ENCODE data around the gene PTPDC1.

PTPDC1 gene

DNA sequence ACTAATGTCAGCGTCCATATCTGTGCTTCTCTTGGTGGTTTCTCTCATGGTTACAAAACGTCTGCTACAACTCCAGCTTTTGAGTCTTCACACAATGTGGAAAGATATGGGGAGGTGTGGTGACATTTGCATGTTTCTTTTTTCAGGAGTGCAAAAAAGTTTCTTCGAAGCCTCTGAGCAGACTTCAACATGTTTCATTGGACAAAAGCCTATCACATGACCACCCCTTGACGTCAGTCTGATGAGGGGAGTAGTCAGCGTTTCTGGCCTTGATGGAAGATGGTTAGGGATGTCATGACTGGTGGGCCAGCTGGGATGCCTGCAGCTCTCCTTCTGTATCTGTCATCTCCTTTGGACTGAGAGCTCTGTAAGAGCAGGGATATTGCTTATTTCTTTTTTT is 61.4 kb downstream of the PTPDC1 start:
- Histone ChIP-seq H3K9me3 (ENCODE audit: insufficient read depth, low read depth, low read length) (no peaks in the 10 kb centered on the region), H3K4me3 (ENCODE audit: low read length) (no peak overlapping the region), H3K36me3 (ENCODE audit: insufficient read depth, low read length) (no peaks in the 10 kb centered on the region), H3K27me3 (ENCODE audit: insufficient read depth, low read length) (no peaks in the 10 kb centered on the region), H3K4me1 (ENCODE audit: insufficient read depth, low read length) (peaks cover 25% of the 10 kb centered on the region), H3K9ac (ENCODE audit: low read depth, low read length) (no peak overlapping the region), H3K27ac (ENCODE audit: low read depth, low read length) (no peak overlapping the region)
- WGBS, result 85% methylated on average over 5 of the region's 5 CpGs

GRCh38 chr9:94147776-94148175 is 63.5 kb downstream of the PTPDC1 start:
- Histone ChIP-seq H3K27me3 (ENCODE audit: insufficient read depth, low read length) (no peaks in the 10 kb centered on the region), H3K36me3 (ENCODE audit: insufficient read depth, low read length) (no peaks in the 10 kb centered on the region), H3K9me3 (ENCODE audit: insufficient read depth, low read depth, low read length) (no peaks in the 10 kb centered on the region), H3K9ac (ENCODE audit: low read depth, low read length) (no peak overlapping the region), H3K27ac (ENCODE audit: low read depth, low read length) (no peak overlapping the region), H3K4me3 (ENCODE audit: low read length) (no peak overlapping the region), H3K4me1 (ENCODE audit: insufficient read depth, low read length) (peaks cover 26% of the 10 kb centered on the region; the same call in 1 of the 2 replicates)
- WGBS, result 86% methylated on average over 13 of the region's 13 CpGs

DNA sequence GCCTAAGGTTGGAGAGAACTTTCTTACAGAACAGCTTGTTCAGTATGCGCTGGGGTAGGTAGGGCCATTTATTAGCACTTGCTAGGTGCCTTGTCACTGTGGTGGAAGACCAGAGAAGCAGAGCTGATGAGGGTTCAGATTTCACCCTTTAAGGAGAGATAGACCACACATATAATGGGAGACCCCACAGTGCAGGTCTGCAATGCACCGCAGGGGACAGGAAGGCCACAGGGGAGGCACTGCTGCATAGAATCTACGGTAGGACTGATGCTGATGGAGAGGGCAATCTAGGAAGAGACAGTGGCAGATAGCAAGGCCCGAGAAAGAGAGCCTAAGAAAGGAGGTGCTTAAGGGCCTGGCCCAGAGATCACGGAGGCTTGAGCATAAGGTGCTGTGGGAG is 64.2 kb downstream of the PTPDC1 start:
- Histone ChIP-seq H3K27ac (ENCODE audit: low read depth, low read length) (no peak overlapping the region), H3K27me3 (ENCODE audit: insufficient read depth, low read length) (no peaks in the 10 kb centered on the region), H3K4me3 (ENCODE audit: low read length) (no peak overlapping the region), H3K36me3 (ENCODE audit: insufficient read depth, low read length) (no peaks in the 10 kb centered on the region), H3K9ac (ENCODE audit: low read depth, low read length) (no peak overlapping the region), H3K4me1 (ENCODE audit: insufficient read depth, low read length) (peaks cover 26% of the 10 kb centered on the region; the same call in 1 of the 2 replicates), H3K9me3 (ENCODE audit: insufficient read depth, low read depth, low read length) (no peaks in the 10 kb centered on the region)
- WGBS, result 68% methylated on average over 5 of the region's 5 CpGs

GRCh38 chr9:94149696-94150095 is 65.4 kb downstream of the PTPDC1 start:
- H3K9ac ChIP-seq (ENCODE audit: low read depth, low read length), result no peak overlapping the region
- no peak overlapping the region for H3K27ac ChIP-seq (ENCODE audit: low read depth, low read length)
- 84% methylated on average over 6 of the region's 6 CpGs for WGBS
- no peaks in the 10 kb centered on the region for H3K9me3 ChIP-seq (ENCODE audit: insufficient read depth, low read depth, low read length)
- no peak overlapping the region for H3K4me3 ChIP-seq (ENCODE audit: low read length)
- no peaks in the 10 kb centered on the region for H3K27me3 ChIP-seq (ENCODE audit: insufficient read depth, low read length)
- peaks cover 26% of the 10 kb centered on the region; the same call in 1 of the 2 replicates for H3K4me1 ChIP-seq (ENCODE audit: insufficient read depth, low read length)
- no peaks in the 10 kb centered on the region for H3K36me3 ChIP-seq (ENCODE audit: insufficient read depth, low read length)

GRCh38 chr9:94150279-94150828 is 66.1 kb downstream of the PTPDC1 start:
- H3K36me3 ChIP-seq (ENCODE audit: insufficient read depth, low read length), result no peaks in the 10 kb centered on the region
- 49% methylated on average over 3 of the region's 3 CpGs for WGBS
- H3K4me3 ChIP-seq (ENCODE audit: low read length), result no peak overlapping the region
- no peaks in the 10 kb centered on the region for H3K9me3 ChIP-seq (ENCODE audit: insufficient read depth, low read depth, low read length)
- H3K4me1 ChIP-seq (ENCODE audit: insufficient read depth, low read length), result peaks cover 26% of the 10 kb centered on the region; the same call in 1 of the 2 replicates
- H3K9ac ChIP-seq (ENCODE audit: low read depth, low read length), result no peak overlapping the region
- no peak overlapping the region for H3K27ac ChIP-seq (ENCODE audit: low read depth, low read length)
- no peaks in the 10 kb centered on the region for H3K27me3 ChIP-seq (ENCODE audit: insufficient read depth, low read length)

DNA sequence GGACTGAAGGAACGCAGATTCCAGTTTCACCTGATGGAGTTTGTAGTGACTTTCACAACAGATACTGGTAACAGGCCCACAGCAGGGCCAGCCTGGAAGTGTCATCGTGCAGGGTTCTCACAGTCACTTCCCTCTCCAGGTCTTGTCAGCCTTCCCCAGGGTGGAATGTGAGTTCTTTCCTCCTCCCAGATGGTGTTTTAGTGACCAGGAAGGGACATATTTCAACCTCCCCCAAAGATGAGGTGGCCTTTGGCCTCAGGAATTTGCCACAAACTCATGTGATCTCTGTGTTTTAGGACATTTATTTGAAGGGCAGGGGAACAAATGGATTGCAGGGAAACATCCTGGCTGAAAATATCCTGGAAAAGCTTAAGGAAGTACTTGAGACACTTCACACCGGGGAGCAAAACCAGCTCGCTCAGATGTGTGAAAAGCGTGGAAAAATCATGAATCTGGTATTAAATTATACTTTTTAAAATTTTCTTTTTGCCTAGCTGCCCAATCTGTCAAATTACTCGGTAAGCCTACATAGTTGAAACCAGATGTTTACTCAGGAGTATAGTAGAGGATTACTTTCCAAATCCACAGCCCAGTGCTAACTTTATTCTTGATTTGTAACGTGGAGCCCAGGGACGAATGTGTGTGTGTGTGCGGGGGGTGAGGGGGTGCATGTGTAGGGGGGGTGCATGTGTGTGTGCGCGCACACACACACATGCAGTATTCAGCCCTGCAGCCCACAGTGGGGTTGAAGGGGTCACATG is 66.8 kb downstream of the PTPDC1 start:
- no peaks in the 10 kb centered on the region for H3K9me3 ChIP-seq (ENCODE audit: insufficient read depth, low read depth, low read length)
- no peak overlapping the region for H3K9ac ChIP-seq (ENCODE audit: low read depth, low read length)
- peaks cover 26% of the 10 kb centered on the region; the same call in 1 of the 2 replicates for H3K4me1 ChIP-seq (ENCODE audit: insufficient read depth, low read length)
- no peak overlapping the region for H3K4me3 ChIP-seq (ENCODE audit: low read length)
- no peaks in the 10 kb centered on the region for H3K36me3 ChIP-seq (ENCODE audit: insufficient read depth, low read length)
- H3K27me3 ChIP-seq (ENCODE audit: insufficient read depth, low read length), result no peaks in the 10 kb centered on the region
- 92% methylated on average over 10 of the region's 11 CpGs for WGBS
- no peak overlapping the region for H3K27ac ChIP-seq (ENCODE audit: low read depth, low read length)

- Histone ChIP-seq H3K9me3 (ENCODE audit: insufficient read depth, low read depth, low read length) (no peaks in the 10 kb centered on the region), H3K4me3 (ENCODE audit: low read length) (no peak overlapping the region), H3K4me1 (ENCODE audit: insufficient read depth, low read length) (peaks cover 20% of the 10 kb centered on the region; the same call in 1 of the 2 replicates), H3K27me3 (ENCODE audit: insufficient read depth, low read length) (no peaks in the 10 kb centered on the region), H3K27ac (ENCODE audit: low read depth, low read length) (no peak overlapping the region), H3K9ac (ENCODE audit: low read depth, low read length) (no peak overlapping the region), H3K36me3 (ENCODE audit: insufficient read depth, low read length) (no peaks in the 10 kb centered on the region)
- WGBS, result 90% methylated on average over 1 of the region's 1 CpG
These were observed 69.6 kb downstream of the PTPDC1 start for GRCh38 chr9:94153905-94154304.

DNA sequence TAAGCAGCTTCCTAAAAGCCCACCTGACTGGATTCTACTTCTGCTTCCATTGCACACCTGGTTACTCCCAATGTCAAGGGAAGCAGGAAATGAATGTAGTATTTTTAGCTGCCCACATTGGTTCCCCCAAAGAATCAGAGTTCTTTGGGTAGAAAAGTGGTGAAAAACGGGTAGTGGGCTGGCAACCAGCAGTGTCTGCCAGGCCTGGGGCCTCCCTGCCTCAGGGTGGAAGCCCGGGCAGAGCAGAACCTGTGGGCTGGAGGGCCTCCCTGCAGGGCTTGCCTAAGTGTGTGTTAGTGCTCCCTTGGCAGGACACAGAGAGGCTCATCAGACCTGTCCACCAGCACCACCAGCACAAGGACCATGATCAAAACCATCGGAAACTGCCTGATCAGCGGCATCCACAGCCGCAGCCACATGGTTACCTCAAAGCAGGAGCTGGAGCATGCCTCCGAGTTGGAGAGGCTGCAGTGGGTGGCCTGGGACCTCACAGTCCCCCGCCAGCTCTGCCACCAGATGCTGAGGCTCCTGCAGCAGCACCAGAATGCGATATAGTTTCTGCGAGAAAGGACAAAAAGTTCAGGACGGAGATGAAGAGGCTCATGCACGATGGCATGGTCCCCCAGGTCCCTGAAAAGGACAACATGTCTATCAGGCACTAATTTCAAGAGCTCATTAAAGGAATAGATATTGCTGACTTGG is 72.2 kb downstream of the PTPDC1 start:
- H3K4me1 ChIP-seq (ENCODE audit: insufficient read depth, low read length), result no peaks in the 10 kb centered on the region
- no peak overlapping the region for H3K9ac ChIP-seq (ENCODE audit: low read depth, low read length)
- 92% methylated on average over 11 of the region's 11 CpGs for WGBS
- H3K27me3 ChIP-seq (ENCODE audit: insufficient read depth, low read length), result no peaks in the 10 kb centered on the region
- no peak overlapping the region for H3K27ac ChIP-seq (ENCODE audit: low read depth, low read length)
- H3K36me3 ChIP-seq (ENCODE audit: insufficient read depth, low read length), result no peaks in the 10 kb centered on the region
- H3K4me3 ChIP-seq (ENCODE audit: low read length), result no peak overlapping the region
- no peaks in the 10 kb centered on the region for H3K9me3 ChIP-seq (ENCODE audit: insufficient read depth, low read depth, low read length)

DNA sequence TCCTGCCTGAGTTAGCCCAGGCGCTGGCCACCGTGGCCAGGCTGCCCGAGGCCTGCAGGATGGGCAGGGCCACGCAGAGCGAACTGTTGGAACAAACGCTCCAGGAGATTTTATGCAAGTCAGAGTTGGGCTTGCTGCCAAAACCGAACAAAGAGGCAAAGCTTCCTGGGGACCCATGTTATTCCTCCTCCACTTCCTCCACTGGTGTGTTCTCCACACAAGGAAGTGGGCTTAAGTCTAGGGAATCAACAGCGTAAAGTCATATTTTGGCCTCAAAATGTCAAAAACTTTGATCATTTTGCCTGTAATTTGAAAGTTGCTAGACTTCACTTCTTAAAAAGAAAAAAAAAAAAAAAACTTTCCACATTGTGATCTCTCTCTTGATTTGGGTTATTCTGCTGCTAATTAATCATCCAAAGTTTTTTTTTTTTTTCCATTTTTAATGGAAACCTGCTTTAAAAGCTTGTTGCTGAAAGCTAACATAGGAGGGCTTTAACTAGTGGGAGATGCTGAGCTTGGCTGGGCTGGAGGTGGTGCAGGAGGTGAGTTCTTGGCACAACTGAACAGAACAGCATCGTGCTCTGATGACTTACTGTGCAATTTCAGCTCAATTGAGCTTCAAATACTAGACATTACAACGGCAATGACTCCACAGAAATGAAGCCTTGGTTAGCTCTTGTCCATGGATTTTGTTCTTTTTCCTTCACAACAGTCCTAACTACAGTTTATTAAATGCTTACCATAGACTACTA is 73.0 kb downstream of the PTPDC1 start:
- Histone ChIP-seq H3K4me1 (ENCODE audit: insufficient read depth, low read length) (no peaks in the 10 kb centered on the region), H3K36me3 (ENCODE audit: insufficient read depth, low read length) (no peaks in the 10 kb centered on the region), H3K9ac (ENCODE audit: low read depth, low read length) (no peak overlapping the region), H3K27me3 (ENCODE audit: insufficient read depth, low read length) (no peaks in the 10 kb centered on the region), H3K9me3 (ENCODE audit: insufficient read depth, low read depth, low read length) (no peaks in the 10 kb centered on the region), H3K4me3 (ENCODE audit: low read length) (no peak overlapping the region), H3K27ac (ENCODE audit: low read depth, low read length) (no peak overlapping the region)
- WGBS, result 91% methylated on average over 10 of the region's 10 CpGs
